Measurements from ENCODE around the gene RAD18.
A peak's percentile ranks its signal among the peaks of the same experiment; 100 is the strongest.

RAD18 gene

GRCh38 chr3:8963137-8963853 lies at the start of gene RAD18:
RAD18 (minus strand) TSS chr3:8963472; CDS start chr3:8963385, 87 bp downstream.
- DNase-seq = peak; percentile 93

GRCh38 chr3:9012521-9012920 lies 49.2 kb upstream of the RAD18 start:
- DNase-seq = no peak

GRCh38 chr3:9009976-9010545 lies 46.8 kb upstream of the RAD18 start:
- no peak for DNase-seq

- DNase-seq = no peak
Measured at GRCh38 chr3:9008550-9009255, 45.4 kb upstream of the RAD18 start.

- no peak for DNase-seq
Measured at GRCh38 chr3:9007928-9008327, 44.7 kb upstream of the RAD18 start.

GRCh38 chr3:9007213-9007612 lies 43.9 kb upstream of the RAD18 start:
- DNase-seq = no peak

- DNase-seq = no peak
Measured at GRCh38 chr3:9000041-9000440, 36.8 kb upstream of the RAD18 start.

GRCh38 chr3:8997151-8997550 lies 33.9 kb upstream of the RAD18 start:
- no peak for DNase-seq

- no peak for DNase-seq
Measured at GRCh38 chr3:8996681-8997121, 33.4 kb upstream of the RAD18 start.

- no peak for DNase-seq
Measured at GRCh38 chr3:8996216-8996615, 32.9 kb upstream of the RAD18 start.

- no peak for DNase-seq
Measured at GRCh38 chr3:8994226-8994625, 31.0 kb upstream of the RAD18 start.

- DNase-seq = no peak
Measured at GRCh38 chr3:8993331-8993730, 30.1 kb upstream of the RAD18 start.

GRCh38 chr3:8992854-8993253 lies 29.6 kb upstream of the RAD18 start:
- DNase-seq = no peak

- DNase-seq = no peak
Measured at GRCh38 chr3:8992199-8992598, 28.9 kb upstream of the RAD18 start.

GRCh38 chr3:8990266-8991215 lies 27.3 kb upstream of the RAD18 start:
- peak; percentile 49 for DNase-seq

GRCh38 chr3:8988791-8989558 lies 25.7 kb upstream of the RAD18 start:
- DNase-seq = no peak

GRCh38 chr3:8988384-8988655 lies 25.0 kb upstream of the RAD18 start:
- DNase-seq = no peak

- DNase-seq = peak; percentile 61
Measured at GRCh38 chr3:8987645-8988383, 24.5 kb upstream of the RAD18 start.

GRCh38 chr3:8987226-8987625 lies 24.0 kb upstream of the RAD18 start:
- DNase-seq = no peak

- no peak for DNase-seq
Measured at GRCh38 chr3:8986741-8987140, 23.5 kb upstream of the RAD18 start.

GRCh38 chr3:8985876-8986275 lies 22.6 kb upstream of the RAD18 start:
- no peak for DNase-seq

GRCh38 chr3:8985411-8985831 lies 22.1 kb upstream of the RAD18 start:
- no peak for DNase-seq

All from NCI-H82 (cell line).